Measurements from ENCODE around the gene MYL7. TPM values are rescaled to one million over a fixed set of nuclear protein-coding genes. Genes with fewer than 3 reads are reported as not detected.

MYL7 gene
- total RNA-seq, 4 donors from 2014 or later: not detected

Small RNA genes lying within 50 kb of the gene (small RNA-seq; reads per million reads assigned to genes)
- gene RNA5SP230: not detected

Other genes starting within 250 kb of the MYL7 start
- 10 to 100 TPM; 33.2 to 51.6 (median 41.0) TPM for gene URGCP, start 234.7 kb downstream of the MYL7 start, total RNA-seq
- gene UBE2D4, start 214.9 kb downstream of the MYL7 start, total RNA-seq: 10 to 100 TPM; 28.2 to 50.4 (median 31.1) TPM
- not detected for gene SPDYE1, start 143.4 kb downstream of the MYL7 start, total RNA-seq
- 100 to 1,000 TPM; 108 to 165 (median 138) TPM for gene DBNL, start 96.6 kb downstream of the MYL7 start, total RNA-seq
- gene PGAM2, start 75.8 kb downstream of the MYL7 start, total RNA-seq: 10 to 100 TPM in 2 of 4 donors, 1 to 10 TPM in 2; 2.2 to 28.0 (median 9.1) TPM
- 10 to 100 TPM; 51.1 to 85.0 (median 58.2) TPM for gene POLM, start 58.8 kb downstream of the MYL7 start, total RNA-seq
- gene AEBP1, start 37.0 kb downstream of the MYL7 start, total RNA-seq: 100 to 1,000 TPM in 1 of 4 donors, 10 to 100 TPM in 3; 38.9 to 151 (median 57.6) TPM
- 10 to 100 TPM; 48.8 to 65.8 (median 55.1) TPM for gene POLD2, start 17.8 kb downstream of the MYL7 start, total RNA-seq
- gene GCK, start 48.1 kb upstream of the MYL7 start, total RNA-seq: under 1 TPM in 2 of 4 donors, not detected in 2; 0.22 to 0.73 TPM
- 10 to 100 TPM; 51.7 to 90.0 (median 60.2) TPM for gene YKT6, start 59.6 kb upstream of the MYL7 start, total RNA-seq
- gene CAMK2B, start 184.3 kb upstream of the MYL7 start, total RNA-seq: 10 to 100 TPM in 3 of 4 donors, 1 to 10 TPM in 1; 7.0 to 19.3 (median 18.5) TPM

Measured in thyroid gland (tissue), 4 donors.